Measurements from ENCODE around the gene GATAD2A.

DNA sequence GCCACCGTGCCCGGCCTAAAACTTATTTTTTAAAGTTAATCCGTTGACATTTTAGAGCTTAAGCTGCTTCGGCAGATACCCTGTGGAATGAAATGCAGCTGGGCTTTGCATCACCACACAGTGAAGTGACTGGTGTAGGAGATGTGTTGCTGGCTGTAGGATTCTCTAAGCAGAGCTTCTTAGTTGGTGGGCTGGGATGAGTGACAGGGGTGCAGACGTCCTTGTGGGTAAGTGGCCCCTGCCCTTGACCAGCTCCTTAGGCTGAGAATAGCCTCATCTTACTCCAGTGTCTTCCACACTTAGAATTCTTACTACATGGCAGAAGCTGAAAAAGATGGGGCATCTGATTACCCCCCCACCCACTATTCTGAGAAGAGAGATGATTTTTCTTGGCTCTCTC lies 11.6 kb downstream of the GATAD2A start:
- TF ChIP-seq MYC (IDR thresholded peaks at IDR 0.05; ENCODE audit: low read depth, low read length): no peak
- TF ChIP-seq, protein P1, sequence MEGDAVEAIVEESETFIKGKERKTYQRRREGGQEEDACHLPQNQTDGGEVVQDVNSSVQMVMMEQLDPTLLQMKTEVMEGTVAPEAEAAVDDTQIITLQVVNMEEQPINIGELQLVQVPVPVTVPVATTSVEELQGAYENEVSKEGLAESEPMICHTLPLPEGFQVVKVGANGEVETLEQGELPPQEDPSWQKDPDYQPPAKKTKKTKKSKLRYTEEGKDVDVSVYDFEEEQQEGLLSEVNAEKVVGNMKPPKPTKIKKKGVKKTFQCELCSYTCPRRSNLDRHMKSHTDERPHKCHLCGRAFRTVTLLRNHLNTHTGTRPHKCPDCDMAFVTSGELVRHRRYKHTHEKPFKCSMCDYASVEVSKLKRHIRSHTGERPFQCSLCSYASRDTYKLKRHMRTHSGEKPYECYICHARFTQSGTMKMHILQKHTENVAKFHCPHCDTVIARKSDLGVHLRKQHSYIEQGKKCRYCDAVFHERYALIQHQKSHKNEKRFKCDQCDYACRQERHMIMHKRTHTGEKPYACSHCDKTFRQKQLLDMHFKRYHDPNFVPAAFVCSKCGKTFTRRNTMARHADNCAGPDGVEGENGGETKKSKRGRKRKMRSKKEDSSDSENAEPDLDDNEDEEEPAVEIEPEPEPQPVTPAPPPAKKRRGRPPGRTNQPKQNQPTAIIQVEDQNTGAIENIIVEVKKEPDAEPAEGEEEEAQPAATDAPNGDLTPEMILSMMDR (IDR thresholded peaks at IDR 0.05; ENCODE audit: low read depth, low read length): no peak
